HG03159 (cell line): ENCODE data around the gene CERS2.
"Not testable (repeated sequence)": the region's sequence is repeated elsewhere in the genome, so short reads cannot be mapped to it uniquely, and the experiment has no call there.

Experiments used
- ATAC-seq: cut with Tn5 transposase; IDR thresholded peaks from one replicate; pipeline ENCODE4 v1.9.1; 2021; ENCODE audit warnings: mild to moderate bottlenecking, moderate library complexity; ENCODE audit not compliant: unreplicated experiment

Gene CERS2

DNA sequence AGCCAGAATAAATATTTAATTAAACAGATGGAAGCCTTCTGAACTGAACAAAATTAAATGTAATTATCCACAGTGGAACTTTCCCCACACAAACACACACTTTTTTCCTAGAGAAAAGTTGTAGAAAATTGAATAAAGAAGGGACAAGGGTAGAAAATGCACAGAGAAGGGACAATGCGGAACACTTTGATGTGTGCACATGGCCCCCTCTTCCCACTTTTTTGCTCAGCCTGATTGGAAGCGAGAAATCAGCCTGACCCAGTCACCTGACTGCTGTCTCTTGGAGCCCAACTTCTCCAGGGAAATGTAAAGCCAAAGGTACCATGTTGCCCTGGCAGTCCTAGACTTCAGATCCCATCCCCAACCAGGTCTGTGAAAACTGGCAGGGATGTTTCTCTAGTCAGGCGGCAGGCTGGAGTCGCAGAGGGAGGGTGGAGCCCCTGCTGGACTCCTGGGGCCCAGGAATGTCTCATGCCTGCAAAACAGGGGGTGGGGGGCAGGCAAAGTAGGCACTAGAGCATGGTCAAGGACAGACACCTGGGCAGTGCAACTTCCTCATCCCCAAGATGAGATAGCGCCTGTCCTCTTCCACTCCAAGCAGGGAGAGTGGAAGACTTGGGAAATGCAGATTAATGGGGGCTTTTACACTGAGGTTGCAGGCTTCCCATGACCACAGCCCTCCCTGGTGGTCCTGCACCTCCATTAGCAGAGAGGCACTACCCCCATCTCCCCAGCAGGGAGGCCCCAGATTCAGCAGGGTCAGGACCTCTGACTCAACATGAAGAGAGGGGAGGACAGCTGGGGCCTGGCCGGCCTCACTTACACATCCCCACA is 2.8 kb downstream of the CERS2 start:
- no peak for ATAC-seq

DNA sequence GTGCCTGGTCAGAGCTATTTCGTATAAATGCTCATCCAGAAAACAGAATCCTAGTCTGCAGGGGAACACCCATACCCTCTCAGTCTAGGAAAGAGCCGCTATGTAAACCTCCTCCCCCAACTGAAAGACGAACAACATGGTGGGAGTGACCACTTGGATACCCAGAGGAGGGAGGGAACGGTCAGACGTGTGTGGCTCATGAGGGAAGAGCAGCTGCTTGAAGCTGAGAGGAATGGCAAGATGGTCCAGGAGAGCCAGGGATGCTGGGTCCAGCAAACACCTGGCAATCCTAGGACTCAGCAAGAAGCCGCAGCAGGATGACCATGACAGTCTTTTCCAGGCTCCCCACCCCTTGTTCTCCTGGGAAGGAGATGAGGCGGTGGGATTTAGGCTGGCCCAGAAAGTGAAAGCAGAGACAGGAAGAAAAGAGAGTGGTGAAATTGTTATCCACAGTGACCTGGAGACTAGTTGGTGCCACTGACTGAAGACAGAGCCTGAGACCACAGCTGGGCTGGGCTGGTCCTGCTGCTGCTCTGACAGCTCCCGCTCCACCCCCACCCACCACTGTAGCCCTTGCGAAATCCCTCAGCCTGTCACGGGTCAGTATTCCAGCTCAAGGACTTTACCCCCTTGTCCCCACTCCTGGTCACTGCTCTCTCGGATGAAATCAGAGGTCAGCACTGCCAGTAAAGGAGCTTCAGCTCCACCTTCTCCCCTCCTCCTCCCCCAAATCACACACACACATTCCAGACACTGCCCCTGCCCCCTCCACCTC is 3.6 kb downstream of the CERS2 start:
- ATAC-seq = no peak

DNA sequence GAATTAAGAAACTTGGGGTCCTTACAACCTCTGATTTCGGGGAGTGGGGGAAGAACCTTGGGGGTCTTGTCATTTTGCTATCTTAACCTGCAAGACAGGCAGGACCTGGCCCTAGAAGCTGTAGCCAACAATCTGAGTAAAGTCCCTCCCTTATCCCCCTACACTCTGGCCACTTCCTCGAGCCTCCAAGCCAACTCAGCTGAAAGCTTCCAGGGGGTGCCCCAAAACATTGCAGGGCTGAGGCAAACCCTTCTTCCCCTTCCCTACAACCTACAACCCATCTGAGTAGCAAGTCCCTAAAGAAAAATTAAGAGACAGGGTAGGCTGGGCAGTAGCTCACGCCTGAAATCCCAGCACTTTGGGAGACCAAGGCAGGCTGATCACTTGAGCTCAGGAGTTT is 5.0 kb downstream of the CERS2 start:
- no peak for ATAC-seq

DNA sequence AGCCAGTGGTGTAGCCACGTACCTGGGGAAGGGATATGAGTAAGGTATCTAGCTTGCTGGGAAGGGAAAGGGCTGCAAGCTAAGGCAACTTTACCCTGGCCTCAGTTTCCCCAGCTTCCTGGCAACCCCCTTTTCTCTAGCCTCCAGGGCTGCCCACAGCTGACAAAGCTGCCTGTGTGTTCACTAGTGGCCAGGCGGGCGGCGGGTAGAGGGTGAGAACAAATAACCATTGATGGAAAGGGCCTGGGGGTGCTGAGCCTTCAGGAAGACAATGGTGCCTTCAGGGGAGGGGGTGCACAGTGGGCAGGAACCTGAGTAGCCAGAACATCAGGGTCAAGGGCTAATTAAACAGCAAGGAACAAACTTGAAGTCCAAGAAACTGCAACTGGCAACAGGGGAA is 6.1 kb downstream of the CERS2 start:
- no peak for ATAC-seq

DNA sequence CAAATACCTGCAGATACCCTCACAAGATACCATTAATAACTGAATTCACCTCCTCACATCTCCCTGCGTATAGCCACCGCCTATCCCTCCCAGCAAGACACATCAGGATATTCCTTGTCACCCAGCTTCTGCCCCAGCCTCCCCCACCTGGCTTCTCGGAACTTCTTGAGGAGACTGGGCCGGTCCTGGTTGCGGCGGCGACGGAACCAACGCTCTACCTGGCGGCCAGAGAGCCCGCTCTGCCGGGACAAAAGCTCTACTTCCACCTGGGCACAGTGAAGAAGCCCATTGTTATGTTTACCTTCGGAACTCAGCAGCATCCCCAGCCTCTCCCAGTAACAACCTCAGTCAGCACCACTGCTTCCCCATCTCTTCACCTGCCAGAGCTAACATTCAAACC is 6.7 kb downstream of the CERS2 start:
- ATAC-seq = no peak

DNA sequence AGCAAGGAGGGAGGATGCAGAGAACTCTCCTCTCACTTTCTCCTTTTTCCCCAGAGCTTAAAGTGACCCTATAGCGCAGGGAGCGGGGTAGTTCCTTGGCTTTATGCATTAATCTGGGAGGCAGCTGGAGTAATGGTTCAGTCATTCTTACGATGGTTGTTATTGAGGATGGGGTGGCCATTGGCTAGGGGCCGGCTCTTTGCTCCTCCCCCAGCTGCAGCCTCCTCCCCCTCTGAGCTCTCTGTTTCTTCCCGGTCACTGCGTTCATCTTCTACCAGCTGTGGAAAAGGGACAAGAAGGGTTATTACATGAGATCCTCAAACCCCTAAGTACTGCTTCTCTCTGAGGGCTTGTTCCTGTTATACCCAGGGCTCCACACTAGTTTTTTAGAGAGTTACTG is 8.6 kb downstream of the CERS2 start:
- ATAC-seq = no peak

DNA sequence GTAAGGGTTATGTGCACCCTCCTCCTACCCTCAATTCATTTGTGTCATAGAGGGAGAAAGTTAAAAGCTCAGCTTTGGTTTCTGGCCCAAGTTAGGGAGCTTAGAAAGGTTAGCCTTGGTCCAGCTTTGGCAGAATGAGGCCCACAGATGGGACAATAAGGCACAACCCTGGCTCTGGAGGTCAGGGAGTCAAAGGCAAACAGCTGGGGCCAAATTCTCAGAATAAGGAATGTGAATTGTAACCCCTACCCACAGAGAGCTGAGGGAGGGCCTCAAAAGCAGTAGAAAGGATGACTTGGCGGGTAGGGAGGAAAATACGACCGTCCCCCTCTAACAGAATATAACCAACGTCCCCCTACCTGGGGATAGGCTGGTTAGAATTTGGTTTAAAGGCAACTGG is 9.0 kb downstream of the CERS2 start:
- ATAC-seq = no peak

DNA sequence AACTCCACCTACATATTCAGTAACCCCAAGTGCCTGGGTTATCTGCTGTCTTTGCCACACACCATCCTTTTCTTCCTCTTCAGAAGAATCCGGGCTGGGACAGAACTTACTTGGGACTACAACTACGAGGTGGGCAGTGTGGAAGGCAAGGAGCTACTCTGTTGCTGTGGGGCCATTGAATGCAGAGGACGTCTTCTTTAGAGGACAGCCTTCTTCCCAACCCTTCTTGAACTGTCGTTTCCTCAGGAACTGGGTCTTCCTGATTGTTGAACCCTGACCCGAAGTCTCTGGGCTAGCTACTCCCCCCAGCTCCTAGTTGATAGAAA is 10.5 kb downstream of the CERS2 start:
- ATAC-seq = no peak

DNA sequence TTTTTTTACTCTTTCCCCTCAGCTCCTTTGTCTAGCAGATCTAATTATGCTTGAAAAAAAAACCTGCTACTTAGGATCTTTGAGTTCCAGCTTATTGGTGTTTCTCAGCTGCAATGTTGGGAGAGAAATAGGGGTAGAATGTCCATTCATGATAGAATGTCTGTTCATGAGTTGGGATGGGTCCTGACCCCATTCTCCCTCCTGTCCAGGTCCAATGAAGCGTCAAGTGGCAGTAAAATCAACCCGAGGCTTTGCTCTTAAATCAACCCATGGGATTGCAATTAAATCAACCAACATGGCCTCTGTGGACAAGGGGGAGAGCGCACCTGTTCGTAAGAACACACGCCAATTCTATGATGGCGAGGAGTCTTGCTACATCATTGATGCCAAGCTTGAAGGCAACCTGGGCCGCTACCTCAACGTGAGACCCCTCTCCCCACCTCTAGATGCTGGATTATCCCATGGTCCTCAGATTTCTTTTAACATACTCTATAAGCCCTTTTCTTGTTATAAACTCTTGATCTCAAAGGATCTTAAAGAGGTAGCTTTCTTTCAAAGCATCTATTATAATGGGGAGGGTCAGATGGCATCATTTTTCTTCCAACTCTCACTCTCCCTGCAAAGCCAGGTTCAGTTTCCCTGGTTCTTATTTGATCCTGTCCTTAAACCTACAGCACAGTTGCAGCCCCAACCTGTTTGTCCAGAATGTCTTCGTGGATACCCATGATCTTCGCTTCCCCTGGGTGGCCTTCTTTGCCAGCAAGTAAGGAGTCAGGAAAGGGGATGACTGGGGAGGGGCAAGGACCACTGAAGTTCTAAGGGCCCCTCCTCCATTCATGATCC is 11.1 kb downstream of the CERS2 start:
- ATAC-seq = no peak

DNA sequence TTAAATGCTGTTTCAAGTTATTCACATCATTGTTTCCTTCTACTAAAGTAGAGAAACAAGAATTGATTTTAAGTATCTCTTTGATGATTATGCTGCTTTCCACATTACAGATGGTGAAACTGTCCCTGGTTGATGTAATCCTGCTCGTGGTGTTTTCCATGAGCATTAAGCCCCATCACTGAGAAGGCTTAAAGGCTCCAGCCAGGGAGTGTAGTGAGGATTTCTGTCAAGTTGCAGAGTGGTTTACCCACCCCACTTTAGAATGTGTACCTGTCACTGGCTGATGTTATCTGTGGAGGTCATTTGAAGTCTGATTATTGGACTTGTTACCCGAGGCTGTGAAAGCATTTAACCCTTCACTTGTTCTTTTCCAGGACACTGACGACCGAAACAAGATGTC is 12.9 kb downstream of the CERS2 start:
- ATAC-seq = no peak

DNA sequence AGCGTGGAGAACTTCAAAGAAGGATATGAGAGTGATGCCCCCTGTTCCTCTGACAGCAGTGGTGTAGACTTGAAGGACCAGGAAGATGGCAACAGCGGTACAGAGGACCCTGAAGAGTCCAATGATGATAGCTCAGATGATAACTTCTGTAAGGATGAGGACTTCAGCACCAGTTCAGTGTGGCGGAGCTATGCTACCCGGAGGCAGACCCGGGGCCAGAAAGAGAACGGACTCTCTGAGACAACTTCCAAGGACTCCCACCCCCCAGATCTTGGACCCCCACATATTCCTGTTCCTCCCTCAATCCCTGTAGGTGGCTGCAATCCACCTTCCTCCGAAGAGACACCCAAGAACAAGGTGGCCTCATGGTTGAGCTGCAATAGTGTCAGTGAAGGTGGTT is 14.0 kb downstream of the CERS2 start:
- no peak for ATAC-seq

DNA sequence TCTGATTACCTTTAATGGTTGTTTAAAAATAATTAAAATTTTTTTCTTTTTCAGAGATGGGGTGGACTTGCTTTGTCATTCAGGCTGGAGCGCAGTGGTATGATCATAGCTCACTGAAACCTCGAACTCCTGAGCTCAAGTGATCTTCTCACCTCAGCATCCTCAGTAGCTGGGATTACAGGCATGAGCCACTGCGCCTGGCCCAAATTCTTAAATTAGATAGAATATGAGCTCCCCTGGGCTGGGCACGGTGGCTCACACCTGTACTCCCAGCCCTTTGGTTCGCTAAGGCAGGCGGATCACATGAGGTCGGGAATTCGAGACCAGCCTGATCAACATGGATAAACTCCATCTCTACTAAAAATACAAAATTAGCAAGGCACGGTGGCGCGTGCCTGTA is 17.0 kb downstream of the CERS2 start:
- no peak for ATAC-seq

DNA sequence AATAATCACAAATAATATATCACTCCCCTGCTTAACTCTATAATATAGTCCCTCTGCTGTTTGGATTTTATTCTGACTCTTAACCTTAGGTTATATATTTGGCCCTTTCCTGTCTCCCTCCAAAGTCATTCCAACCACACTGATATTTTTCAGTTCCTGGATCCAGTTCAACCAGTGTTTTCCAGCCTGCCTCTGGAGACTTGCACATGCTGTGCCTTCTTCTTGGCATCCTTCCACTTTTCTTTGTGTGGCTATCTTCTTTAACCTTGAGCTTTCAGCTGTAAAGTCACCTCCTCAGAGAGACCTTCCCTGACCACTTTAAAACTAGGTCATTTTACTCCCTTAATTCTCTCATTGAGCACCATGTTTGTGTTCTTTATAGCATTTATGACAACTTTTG is 19.4 kb downstream of the CERS2 start:
- ATAC-seq = no peak

DNA sequence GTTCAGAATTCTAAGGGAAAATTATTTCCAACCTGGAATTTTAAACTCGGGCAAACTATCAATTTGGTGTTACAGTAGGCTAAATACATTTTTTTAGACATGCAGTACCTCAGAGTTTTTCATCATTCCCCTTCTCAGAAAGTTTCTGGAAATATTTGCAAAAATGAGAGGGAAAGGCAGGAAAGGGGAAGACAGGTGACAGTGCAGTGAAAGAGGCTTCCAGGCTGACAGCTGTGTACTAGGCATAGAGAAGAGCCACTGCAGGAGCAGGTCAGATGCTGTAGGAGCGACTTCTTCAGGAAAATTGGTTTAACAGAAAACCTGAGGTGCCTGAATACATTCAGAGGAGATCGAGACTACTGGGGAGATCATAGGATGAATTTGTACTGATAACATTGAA is 19.9 kb downstream of the CERS2 start:
- ATAC-seq = no peak

DNA sequence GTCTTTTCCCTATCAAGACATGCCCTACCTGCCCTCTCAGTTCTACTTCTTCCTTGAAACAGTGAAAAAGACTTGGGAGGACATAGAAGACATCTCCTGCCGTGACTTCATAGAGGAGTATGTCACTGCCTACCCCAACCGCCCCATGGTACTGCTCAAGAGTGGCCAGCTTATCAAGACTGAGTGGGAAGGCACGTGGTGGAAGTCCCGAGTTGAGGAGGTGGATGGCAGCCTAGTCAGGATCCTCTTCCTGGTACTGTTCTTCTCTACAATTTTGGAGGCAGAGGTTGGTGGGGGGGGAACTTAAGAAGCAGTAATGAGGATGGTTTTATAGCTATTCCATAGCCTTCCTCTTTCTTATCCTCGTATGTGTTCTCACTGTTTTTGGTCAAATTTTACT is 29.8 kb downstream of the CERS2 start:
- ATAC-seq = no peak

DNA sequence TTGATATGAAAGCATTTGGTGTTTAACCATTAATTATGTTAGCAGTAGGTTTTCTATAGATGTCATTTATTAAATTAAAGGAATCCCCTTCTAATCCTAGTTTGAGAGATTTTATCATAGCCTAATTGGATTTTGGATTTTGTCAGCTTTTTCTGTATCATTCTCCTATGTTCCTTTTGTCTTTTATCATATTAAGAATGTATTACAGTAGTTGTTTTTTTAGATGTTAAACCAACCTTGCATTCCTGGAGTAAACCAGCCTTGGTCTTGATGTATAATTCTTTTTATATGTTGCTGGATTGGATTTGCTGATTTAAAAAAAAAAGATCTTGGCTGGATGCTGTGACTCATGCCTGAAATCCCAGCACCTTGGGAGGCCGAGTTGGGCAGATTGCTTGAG is 42.9 kb downstream of the CERS2 start:
- no peak for ATAC-seq

DNA sequence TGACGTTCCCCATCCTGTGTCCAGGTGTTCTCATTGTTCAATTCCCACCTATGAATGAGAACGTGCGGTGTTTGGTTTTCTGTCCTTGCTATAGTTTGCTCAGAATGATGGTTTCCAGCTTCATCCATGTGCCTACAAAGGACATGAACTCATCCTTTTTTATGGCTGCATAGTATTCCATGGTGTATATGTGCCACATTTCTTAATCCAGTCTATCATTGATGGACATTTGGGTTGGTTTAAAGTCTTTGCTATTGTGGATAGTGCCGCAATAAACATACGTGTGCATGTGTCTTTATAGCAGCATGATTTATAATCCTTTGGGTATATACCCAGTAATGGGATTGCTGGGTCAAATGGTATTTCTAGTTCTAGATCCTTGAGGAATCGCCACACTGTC is 45.9 kb downstream of the CERS2 start:
- not testable (repeated sequence) for ATAC-seq

DNA sequence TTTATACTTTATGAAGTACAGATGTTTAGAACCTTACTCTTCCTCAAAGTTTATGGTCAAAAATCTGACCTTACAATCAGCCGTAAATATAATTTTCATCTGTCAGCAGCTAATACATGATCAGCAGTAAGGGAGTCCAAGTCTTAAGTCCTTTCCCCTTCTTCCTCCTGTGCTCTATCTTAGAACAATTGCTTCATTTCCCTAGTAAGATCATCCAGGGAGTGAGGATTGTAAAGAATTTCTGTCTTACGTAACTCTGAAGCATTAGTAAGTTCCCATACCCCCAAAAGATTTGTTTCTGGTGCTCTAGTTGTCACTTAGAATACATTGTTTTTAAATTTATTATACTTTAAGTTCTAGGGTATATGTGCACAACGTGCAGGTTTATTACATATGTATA is 46.3 kb downstream of the CERS2 start:
- ATAC-seq = no peak

DNA sequence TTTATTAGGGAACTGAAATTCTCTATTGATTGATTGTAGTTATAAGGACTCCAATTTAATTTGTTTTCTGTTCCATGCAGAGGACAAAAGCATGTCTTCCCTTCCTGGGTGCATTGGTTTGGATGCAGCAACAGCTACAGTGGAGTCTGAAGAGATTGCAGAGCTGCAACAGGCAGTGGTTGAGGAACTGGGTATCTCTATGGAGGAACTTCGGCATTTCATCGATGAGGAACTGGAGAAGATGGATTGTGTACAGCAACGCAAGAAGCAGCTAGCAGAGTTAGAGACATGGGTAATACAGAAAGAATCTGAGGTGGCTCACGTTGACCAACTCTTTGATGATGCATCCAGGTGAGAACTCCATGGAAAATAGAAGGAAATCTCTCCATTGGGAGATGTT is 47.0 kb downstream of the CERS2 start:
- ATAC-seq = no peak

DNA sequence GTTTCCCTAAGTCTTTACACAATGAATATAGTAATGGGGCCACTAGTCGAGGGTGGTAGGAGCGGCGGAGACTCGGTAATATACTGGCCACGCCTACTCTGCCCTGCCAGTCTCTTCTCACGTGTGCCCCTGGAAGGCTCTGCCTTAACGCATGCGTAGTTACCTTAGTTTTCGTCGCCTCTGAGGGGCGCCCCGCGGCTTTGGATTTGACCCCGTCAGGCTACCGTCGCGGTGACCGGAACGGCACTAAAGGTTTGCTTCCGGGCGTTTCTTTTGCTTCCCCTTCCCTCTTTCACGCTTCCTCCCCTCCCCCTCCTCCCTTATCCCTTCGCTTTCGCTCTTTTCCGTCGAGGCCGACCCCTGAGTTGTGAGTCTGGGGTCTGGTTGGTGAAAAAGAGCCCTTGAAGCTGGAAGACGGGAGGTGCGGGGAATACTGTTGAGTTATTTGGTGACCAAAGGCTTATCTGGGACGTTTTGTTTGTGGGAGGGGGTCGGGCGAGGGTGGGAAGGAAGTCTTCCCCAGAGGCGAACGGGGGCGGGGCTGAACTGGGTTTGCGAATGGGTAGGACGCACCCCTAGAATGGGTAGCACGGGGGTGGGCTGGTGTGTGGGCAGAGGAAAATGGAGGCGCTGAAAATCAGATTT is 48.4 kb downstream of the CERS2 start, which contains the start of gene SETDB1:
SETDB1 (plus strand) TSS at position 267 of the 645 bp plus-strand sequence. CDS start 1,352 bp downstream, outside the sequence.
- ATAC-seq = peak; percentile 84

DNA sequence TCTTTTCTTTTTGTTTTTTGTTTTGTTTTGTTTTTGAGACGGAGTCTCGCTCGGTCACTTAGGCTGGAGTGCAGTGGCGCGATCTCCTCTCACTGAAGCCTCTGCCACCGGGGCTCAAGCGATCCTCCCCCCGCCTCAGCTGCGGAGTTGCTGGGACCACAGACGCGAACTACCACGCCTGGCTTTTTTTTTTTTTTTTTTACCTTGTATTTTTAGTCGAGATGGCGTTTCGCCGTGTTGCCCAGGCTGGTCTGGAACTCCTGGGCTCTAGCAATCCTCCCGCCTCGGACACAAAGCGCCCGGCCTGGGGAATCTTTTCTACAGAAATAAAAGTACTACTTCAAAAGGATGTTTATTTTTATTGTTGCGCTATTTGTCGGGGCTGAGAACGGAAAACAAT is 49.6 kb downstream of the CERS2 start:
- no peak for ATAC-seq
